MV-4-11 (cell line): ENCODE results near the gene PTPRJ.

Experiments
- DNase-seq: peaks from one replicate; lab custom pipeline; 2025; lab: John Stamatoyannopoulos, UW

Gene PTPRJ

DNA sequence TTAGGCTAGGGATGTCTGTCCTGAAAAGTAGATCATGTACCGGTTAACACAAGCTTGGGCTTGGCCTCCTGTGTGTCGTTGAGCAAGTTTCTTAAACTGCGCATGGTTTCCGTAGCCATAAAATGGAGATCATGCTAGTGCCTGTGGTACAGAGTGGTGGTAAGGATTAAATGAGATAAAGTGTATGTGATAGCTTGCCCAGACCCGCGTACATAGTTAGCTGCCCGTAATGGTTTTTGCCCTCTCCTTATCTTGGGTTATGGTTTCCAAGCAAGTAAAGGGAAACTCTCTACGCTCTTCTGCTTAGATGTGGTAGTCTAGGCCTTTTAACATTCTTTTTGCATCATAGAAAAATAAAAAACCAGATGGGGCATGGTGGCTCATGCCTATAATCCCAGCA lies 11.0 kb upstream of the PTPRJ start:
- DNase-seq: no peak

GRCh38 chr11:47971501-47971900 lies 8.9 kb upstream of the PTPRJ start:
- no peak for DNase-seq

DNA sequence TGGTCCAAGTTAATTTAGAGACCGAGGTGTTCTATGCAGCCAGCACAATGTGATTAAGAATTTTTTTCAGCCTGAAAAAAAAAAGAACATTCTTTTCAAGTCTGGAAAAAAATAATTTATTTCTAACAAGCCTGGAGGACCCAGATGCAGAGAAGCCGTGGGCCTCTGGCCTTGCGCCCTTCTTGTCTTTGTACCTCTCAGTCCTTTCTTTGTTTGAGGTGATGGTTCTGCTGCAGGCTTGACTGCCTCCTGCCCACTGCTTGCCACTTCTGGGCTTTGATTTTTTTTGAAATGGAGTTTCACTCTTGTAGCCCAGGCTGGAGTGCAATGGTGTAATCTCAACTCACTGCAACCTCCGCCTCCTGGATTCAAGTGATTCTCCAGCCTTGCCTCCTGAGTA lies 7.2 kb upstream of the PTPRJ start:
- DNase-seq: no peak

DNA sequence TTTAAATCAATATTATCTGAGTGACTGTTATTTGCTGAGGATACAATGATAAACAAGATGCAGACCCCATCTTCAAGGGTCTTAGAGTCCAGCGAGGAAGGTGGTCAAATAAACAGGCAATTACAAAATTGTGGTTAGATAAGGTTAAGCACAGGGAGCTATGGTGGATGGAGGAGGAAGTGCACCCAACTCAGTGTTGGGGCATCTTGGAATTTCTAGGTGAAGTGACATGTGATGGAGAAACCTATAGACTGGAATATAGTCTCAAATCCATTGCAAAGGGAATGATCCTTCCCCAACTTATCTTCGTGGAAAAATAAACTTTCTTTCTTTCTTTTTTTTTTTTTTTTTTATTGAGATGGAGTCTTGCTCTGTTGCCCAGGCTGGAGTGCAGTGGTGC lies 3.4 kb upstream of the PTPRJ start:
- no peak for DNase-seq

DNA sequence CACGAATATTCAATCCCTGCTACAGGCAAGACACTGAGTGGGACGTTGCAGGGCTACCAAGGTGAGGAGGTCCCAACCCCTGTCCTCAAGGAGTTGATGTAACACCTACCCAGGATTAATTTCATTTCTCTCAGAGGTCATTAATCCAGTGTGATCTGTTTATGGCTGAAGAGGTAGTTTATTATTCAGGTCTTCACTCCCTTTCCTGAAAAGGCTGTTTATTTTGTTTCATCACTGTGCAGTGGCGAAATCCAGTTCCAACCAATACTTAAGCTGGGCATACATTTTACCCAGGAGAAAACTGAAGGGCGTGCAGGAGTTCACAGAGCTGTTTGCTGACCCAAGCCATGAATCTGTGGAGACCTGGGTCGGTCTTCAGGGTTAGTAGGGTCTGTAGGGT lies 2.7 kb upstream of the PTPRJ start:
- peak; percentile 19 for DNase-seq

- DNase-seq: no peak
These were observed 826 bp upstream of the PTPRJ start for GRCh38 chr11:47979378-47980087.

DNA sequence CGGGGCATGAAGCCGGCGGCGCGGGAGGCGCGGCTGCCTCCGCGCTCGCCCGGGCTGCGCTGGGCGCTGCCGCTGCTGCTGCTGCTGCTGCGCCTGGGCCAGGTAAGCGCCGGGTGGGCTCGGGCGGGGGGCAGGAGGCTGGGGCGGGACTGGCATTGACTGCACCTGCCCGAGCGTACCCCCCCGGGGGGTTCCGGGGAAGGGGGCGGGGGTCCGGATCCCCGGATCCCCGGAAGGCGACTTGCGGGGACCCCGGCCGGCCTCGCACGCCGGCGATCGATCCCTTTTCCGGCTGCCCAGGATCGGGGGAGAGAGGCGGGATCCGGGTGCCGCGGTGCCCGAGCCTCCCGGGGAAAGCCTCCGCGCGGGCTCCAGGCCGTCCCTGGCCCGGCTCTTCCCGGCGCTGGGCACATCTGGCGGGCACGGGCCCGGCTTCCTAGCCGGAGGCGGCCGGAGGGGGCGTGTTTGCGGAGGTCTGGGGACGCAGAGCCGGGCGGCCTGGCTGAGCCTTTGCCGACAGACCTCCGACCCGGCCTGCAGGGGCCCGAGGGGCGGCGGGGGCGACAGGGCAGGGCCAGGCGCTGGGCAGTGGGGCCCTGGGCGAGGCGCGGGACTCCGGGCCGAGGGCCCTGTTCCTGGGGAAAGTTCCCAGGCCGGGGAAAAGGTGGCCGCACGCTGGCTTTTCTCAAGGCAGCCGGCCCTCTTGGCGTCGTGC lies 705 bp downstream of the PTPRJ start:
- DNase-seq: no peak

GRCh38 chr11:47981667-47982404 lies 1.5 kb downstream of the PTPRJ start:
- peak; percentile 27 for DNase-seq

DNA sequence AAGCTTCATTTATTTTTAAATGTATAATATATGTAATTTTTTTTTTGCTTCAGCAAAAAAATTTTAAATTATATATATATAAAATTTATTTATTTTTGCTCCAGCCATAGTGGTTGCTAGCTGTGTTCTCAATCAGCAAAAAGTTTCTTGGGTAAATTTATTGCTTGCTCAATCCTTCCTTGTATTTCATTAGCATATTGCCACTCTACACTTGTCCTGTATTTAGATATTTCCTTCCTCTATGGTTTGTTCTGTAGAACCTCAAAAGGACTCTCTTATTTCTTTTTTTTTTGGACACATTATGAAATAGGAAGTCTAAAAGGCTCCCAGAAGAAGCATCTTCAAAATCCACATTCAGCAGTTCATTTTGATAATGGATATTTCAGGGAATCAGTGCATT lies 2.3 kb downstream of the PTPRJ start:
- peak; percentile 84 for DNase-seq

DNA sequence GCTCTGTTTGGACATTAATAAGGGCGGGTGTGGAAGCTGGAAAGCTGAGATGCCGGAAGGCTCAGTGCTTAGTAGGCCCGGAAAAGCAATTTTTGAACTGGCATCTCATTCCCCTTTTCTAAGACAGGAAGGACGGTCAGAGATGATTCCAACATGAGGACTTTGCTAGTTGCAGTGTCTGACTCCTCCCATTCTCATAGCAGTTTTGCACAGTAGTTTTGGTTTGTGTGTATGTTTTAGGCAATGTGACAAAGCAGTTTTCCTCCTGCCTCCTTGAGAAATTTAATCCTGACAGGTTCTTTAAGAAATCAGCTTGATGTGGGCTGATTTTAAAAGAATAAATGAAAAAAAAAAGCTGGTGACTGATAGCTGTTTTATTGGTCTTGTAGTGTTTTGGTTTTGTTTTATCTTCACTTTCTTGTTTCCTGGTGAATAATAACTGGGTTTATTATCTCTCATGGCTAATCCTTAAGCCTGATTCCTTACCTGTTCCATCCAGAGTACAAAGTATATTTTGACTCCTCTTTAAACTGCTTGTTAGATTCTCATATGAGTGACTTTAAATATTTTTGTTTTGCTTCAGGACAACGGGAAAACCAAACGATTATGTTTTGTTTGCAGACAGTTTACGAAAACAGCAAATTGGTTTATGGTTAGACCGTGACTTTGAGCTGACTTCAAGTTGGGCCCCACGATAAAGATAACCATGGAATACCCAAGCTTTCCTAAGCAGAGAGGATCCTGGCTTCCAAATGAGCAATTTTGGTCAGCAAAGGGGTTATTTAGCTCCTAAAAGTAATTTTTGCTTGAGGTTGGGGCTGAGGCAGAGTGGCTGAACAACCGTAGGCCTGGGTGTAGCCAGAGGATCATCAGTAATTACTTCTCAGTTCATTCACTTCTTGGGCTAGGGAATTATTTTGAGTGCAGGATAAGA lies 3.4 kb downstream of the PTPRJ start:
- DNase-seq: peak; percentile 57

GRCh38 chr11:47986219-47986618 lies 5.9 kb downstream of the PTPRJ start:
- DNase-seq: peak; percentile 40

DNA sequence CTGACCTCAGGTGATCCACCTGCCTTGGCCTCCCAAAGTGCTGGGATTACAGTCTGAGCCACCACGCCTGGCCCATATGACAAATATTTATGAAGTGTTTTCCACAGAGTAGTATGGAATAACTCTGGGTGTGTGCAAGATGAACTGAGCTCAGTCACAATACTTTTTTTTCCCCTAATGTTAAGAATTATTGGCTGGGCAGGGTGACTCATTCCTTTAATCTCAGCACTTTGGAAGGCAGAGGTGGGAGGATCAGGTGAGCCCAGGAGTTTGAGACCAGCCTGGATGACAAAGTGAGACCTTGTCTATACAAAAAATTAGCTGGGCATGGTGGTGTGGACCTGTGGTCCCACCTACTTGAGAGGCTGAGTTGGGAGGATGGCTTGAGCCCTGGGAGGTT lies 6.4 kb downstream of the PTPRJ start:
- no peak for DNase-seq

GRCh38 chr11:47987310-47987709 lies 7.0 kb downstream of the PTPRJ start:
- peak; percentile 70 for DNase-seq

DNA sequence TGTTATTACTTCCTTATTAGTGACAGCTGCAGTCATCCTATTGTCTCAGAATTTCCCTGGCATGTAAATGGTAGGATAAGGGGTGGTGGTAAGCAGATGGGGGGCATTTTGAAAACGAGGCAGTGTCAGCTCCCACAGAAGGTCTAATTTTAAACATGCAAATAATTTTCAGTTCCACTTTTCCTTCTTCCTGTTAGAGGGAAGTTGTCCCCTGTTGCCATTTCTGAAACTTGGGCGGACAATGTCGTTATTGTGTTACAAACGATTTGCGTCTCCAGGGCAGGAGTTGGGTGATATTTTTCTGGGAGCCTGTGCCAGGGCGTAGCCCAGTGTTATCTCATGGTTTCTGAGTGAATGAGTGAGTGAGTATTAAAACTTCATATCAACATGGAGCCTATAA lies 7.4 kb downstream of the PTPRJ start:
- DNase-seq: peak; percentile 93

DNA sequence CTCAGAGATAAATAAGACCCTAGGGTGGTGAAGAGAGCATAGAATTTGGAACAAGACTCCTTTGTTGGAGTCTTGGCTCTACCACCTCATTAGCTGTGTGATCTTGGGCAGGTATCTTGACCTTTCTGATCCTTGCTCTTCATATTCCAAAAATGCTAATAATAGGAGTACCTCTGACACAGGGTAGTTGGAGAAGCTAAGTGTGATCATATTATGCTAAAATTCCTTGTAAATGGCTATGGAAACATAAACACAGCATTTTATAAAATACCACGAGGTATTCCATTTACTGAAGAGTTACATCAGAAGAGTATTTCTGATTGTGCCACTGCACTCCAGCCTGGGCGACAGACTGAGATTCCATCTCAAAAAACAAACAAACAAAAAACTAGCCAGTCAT lies 9.4 kb downstream of the PTPRJ start:
- DNase-seq: no peak

- DNase-seq: no peak
These were observed 11.0 kb downstream of the PTPRJ start for GRCh38 chr11:47991266-47991830.

GRCh38 chr11:47991894-47992293 lies 11.5 kb downstream of the PTPRJ start:
- DNase-seq: no peak

- peak; percentile 90 for DNase-seq
These were observed 12.8 kb downstream of the PTPRJ start for GRCh38 chr11:47992959-47993820.

DNA sequence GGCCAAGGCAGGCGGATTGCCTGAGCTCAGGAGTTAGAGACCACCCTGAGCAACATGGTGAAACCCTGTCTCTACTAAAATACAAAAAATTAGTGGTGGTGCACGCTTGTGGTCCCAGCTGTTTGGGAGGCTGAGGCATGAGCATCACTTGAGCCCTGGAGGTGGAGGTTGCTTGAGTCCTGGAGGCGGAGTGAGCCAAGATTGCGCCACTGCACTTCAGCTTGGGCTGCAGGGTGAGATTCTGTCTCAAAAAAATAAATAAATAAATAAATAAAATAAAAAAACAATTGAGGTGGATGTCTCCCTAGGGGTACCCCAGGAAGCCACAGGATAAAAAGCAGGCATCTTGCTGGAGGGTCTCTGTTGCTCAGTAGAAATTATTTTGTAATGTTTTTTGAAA lies 14.1 kb downstream of the PTPRJ start:
- DNase-seq: no peak

DNA sequence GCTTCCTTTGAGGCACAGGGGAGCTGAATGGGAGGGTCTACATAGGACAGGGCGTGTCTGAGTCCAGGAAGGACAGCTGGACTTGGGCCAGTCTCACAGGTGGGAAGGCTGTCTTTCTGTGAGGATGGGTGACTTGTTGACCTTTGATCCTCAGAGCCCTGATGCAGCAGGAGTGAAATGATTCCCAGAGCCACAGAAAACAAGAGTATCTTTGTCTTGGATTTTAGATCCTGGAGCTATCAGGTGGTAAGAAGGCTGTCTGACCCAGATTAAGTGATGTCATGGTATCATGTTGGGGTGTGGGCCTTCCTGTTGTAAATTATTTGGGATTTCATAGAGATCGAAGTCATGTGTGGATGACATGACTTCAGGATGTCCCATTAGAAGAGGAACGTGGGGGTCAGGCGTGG lies 15.0 kb downstream of the PTPRJ start:
- DNase-seq: no peak
